NCI-H2081 (cell line): ENCODE measurements around the gene PIK3R3.
A peak's percentile ranks its signal among the peaks of the same experiment; 100 is the strongest.
"Not testable (repeated sequence)": the region's sequence is repeated elsewhere in the genome, so short reads cannot be mapped to it uniquely, and the experiment has no call there.

Source experiments
- DNase-seq, 2 experiments: peaks; one replicate each; lab custom pipeline; 2025; lab: John Stamatoyannopoulos, UW

The PIK3R3 gene

DNA sequence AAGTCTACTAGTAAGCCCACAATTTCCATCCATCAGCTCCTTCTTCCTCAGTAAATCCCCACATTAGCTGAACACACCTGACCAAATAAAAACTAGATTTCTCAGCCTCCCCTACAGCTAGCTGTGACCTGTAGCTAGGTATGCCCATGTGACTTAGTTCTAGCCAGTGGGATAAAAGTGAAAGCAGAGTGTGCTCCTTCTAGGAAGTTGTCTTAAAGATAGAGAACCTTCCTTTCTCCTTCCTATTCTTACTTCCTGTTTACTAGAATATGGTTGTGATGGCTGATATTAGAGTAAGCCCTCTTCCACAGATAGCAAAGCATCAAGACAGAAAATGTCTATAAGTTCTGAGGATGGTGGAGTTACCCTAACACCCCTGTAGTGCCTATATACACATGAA is 67.0 kb downstream of the PIK3R3 start:
- DNase-seq: no peak

- no peak for DNase-seq
These were observed 67.7 kb downstream of the PIK3R3 start for GRCh38 chr1:46064708-46065107.

DNA sequence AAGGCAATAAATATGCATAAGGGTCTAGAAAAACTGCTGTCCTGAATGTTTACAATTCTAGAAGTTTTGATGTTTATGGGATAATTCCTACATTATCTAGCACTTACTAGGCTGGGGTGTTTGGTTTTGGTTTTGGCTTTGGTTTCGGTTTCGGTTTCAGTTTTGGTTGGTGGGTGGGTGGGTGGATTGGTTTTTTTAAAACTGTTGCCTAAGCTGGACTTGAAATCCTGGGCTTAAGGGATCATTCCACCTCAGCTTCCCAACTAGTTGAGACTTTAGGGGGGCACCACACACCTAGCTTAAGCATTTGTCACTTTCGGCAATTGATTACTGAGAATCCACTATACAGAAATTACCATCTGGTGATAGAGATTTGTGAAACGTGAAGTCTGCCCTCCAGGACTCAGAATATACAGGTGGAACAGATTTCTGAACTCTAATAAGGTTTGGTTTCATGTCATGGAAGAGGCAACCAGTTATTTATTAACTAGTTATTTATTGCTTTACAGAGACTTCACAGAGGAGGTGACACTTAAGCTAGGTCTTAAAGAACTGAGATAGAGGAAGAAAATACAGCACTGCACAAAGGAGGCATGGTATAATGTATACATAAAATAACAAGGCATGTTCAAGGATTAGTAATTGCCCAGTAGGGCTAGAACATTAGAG is 69.6 kb downstream of the PIK3R3 start:
- DNase-seq: no peak

DNA sequence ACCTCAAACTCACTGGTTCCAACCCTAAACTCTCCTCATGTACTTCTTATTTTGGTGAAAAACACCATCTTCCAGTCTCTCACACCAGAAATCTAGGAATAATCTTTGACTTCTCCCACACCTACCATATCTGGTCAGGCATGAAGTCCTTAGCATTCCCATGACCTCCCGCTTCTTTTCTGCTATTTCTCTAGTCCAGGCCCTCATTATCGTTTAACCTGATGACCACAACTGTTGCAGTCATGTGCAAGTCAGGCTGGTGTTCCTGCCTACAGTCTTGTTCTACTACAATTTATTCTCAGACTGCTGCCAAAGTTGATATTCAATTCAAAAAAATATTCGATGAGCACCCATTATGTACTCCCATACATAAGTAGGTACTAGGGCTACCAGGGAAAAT is 71.3 kb downstream of the PIK3R3 start:
- DNase-seq: no peak

GRCh38 chr1:46058936-46059335 is 73.5 kb downstream of the PIK3R3 start:
- DNase-seq: no peak

- no peak for DNase-seq
These were observed 74.6 kb downstream of the PIK3R3 start for GRCh38 chr1:46057781-46058180.

- DNase-seq: not testable (repeated sequence)
These were observed 75.2 kb downstream of the PIK3R3 start for GRCh38 chr1:46057215-46057614.

DNA sequence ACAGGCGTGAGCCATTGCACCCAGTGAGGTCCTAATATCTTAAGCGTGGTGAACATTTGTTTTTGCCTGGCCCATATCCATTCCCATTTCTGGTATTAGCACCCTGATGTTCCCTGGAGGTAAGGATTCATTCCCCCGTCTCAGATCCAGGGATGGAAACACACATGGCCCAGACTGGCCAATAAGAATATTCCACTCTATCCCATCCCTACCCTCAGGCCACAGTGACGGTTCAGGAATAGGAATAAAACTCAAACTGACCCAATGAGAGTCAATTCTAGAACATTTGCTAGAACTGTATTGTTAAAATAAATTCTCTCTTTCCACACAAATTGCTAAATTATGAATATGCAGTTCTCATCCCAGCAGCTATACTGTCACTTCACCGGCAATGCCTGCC is 76.1 kb downstream of the PIK3R3 start:
- no peak for DNase-seq

GRCh38 chr1:46053734-46054133 is 78.7 kb downstream of the PIK3R3 start:
- DNase-seq: no peak

GRCh38 chr1:46044116-46044515 is 88.3 kb downstream of the PIK3R3 start:
- no peak for DNase-seq

- no peak for DNase-seq
These were observed 88.9 kb downstream of the PIK3R3 start for GRCh38 chr1:46043458-46044017.

DNA sequence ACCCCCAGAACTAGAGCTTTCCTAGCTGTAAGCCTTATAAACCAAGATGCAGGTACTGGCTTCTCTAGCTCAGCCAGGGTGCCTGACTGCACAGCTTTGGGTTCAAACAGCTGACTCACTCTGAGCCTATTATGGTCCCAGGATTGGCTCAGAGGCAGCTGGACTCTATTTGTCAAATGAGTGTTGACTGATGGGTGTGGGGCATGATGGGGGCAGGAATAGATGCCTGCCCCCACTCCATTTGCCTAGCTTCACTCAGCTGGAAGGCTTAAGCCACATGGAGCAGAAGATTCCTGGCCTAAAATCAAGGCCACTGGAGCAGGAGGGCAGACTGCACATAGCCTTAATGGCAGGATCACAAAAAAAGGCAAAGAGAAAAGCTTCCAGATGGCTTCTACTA is 90.5 kb downstream of the PIK3R3 start:
- peak in 1 of 2 experiments; percentile 40 for DNase-seq

- DNase-seq: no peak
These were observed 90.9 kb downstream of the PIK3R3 start for GRCh38 chr1:46041551-46041950.

DNA sequence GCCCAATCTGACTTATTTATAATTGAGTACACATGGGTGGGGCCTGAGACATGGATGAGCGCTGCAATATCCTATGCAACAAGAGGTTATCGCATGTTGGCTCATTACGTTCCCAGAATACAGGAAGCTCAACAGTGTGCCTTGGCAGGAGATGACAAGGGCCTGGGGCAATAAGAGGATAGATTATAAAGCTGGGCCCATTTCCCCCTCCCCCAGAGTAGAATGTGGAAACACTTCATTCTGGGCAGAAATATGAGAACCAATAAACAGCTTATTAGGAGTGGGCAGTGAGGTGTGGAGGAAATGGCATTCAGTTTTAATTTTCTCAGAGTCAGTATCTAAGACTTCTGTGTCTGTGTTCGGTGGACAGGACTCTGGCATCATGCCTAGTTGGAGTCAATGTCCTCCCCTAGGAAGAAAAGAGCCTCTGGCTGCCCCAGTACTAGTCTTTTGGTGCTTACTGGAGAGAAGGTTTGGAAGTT is 92.8 kb downstream of the PIK3R3 start:
- DNase-seq: peak; percentile 61 to 86

DNA sequence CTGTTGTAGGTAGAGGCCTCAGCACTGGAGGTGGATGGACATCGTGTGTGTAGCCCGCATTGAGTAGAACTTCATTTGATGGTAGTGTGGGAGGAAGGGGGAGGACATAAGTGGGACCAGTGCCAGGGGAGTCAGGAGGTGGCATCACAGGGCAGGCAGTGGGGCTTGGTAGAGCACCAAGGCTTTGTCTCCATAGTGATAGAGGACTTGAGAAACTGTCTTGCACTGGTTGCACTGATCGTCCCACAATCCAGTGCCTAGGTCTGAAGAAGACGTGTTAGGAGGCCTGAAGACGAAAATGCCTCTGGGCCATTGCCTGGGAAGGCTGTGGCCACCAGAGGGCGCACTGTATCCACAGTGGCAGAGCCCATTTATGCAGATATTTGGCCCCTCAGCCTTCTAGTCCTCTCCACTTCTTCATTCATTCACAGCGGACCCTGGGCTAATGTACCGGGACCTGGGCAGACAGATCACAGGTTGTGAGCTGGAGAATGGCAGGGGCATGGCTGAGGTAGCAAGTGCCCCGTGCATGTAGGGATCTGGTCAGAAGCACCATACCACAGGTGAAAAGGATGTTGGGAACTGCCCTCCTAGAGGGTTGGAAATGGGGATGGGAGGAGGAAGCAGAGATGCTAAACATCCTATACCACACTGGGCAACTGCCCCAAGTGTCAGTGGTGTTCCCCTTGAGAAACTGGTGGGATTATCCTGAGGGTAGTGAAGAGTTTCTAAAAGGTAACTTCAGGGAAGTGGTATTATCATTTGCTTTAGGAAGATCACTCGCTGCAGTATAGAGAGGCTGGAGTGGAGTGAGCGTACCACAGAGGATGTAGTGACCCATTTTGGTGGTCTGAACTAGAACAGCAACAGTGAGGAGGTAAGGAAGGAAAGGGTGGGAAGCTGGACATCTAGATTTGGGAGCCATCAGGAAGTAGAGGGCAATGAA is 95.3 kb downstream of the PIK3R3 start:
- peak; percentile 85 for DNase-seq

GRCh38 chr1:46034601-46035516 is 97.6 kb downstream of the PIK3R3 start:
- no peak for DNase-seq

DNA sequence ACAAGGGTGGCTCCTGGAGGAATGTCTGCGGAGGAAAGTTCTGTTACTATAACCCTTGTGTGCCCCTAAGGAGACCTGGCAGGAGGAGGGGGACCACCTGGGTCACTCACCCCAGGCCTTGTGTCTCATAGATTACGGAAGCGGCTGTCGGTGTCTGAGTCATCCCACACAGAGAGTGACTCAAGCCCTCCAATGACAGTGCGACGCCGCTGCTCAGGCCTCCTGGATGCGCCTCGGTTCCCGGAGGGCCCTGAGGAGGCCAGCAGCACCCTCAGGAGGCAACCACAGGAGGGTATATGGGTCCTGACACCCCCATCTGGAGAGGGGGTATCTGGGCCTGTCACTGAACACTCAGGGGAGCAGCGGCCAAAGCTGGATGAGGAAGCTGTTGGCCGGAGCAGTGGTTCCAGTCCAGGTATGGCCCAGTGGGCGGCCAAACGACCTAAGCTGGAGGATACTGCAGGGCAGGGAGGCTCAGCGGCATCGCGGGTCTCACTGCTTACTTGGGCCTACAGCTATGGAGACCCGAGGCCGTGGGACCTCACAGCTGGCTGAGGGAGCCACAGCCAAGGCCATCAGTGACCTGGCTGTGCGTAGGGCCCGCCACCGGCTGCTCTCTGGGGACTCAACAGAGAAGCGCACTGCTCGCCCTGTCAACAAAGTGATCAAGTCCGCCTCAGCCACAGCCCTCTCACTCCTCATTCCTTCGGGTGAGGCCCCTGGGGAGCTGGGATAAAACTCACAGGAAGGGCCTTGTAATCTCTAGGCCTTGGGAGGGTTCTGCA is 101.4 kb downstream of the PIK3R3 start:
- no peak for DNase-seq

GRCh38 chr1:46030074-46030870 is 102.2 kb downstream of the PIK3R3 start:
- no peak for DNase-seq

GRCh38 chr1:46027788-46028573 is 104.4 kb downstream of the PIK3R3 start:
- DNase-seq: no peak
